Measurements from ENCODE around the gene S100A11.

S100A11 gene

GRCh38 chr1:152000964-152001630 is 35.7 kb downstream of the S100A11 start:
- Histone ChIP-seq H3K27ac (ENCODE audit: low read depth, low read length) (no peak overlapping the region), H3K4me3 (ENCODE audit: low read depth, low read length) (no peak overlapping the region), H3K36me3 (ENCODE audit: control insufficient read depth in 1 of 2, insufficient read depth in 2 of 2, low read length in 2 of 2) (no peaks in the 10 kb centered on the region), H2BK5ac (ENCODE audit: low read depth, low read length, poor library complexity) (no peak overlapping the region), H3K9me3 (ENCODE audit: insufficient read depth, low read depth, low read length) (no peaks in the 10 kb centered on the region), H3K4me1 (ENCODE audit: control insufficient read depth in 1 of 2, insufficient read depth in 2 of 2, low read length in 2 of 2) (peaks cover 0 to 4% of the 10 kb centered on the region in 2 experiments), H4K91ac (ENCODE audit: low read depth, low read length) (no peak overlapping the region), H3K23ac (ENCODE audit: low read length) (no peak overlapping the region), H2BK12ac (ENCODE audit: low read length) (peak overlapping the region; percentile 51), H2AK5ac (ENCODE audit: low read length) (peak overlapping the region; percentile 26), H2BK120ac (ENCODE audit: insufficient read depth, low read length, poor library complexity) (no peak overlapping the region), H3K9ac (ENCODE audit: low read length) (no peak overlapping the region), H4K12ac (ENCODE audit: low read depth, low read length) (no peak overlapping the region), H4K8ac (ENCODE audit: low read depth, low read length) (peak overlapping the region; percentile 30), H3K27me3 (ENCODE audit: insufficient read depth, low read length) (no peaks in the 10 kb centered on the region), H3K4ac (ENCODE audit: low read depth, low read length) (no peak overlapping the region), H3K14ac (ENCODE audit: low read length) (no peak overlapping the region), H3K4me2 (ENCODE audit: low read length) (no peak overlapping the region), H3K79me2 (ENCODE audit: control insufficient read depth, insufficient read depth, low read length, poor library complexity) (no peaks in the 10 kb centered on the region), H2AFZ (ENCODE audit: insufficient read depth, low read length, poor library complexity) (no peak overlapping the region), H3K79me1 (ENCODE audit: low read length) (no peaks in the 10 kb centered on the region), H3K18ac (ENCODE audit: low read length) (no peak overlapping the region)
- WGBS (ENCODE audit: extremely low coverage, insufficient coverage, insufficient read length) = no CpG with 5 or more reads among the region's 4 CpGs
- DNase-seq = peak in 1 of 2 donors; percentile 28

GRCh38 chr1:151998611-151999362 is 38.0 kb downstream of the S100A11 start:
- no peak overlapping the region for H2BK120ac ChIP-seq (ENCODE audit: insufficient read depth, low read length, poor library complexity)
- no peak overlapping the region for H3K4ac ChIP-seq (ENCODE audit: low read depth, low read length)
- H3K27ac ChIP-seq (ENCODE audit: low read depth, low read length) = no peak overlapping the region
- H2BK12ac ChIP-seq (ENCODE audit: low read length) = no peak overlapping the region
- no peak overlapping the region for H2AK5ac ChIP-seq (ENCODE audit: low read length)
- H3K14ac ChIP-seq (ENCODE audit: low read length) = no peak overlapping the region
- H3K79me2 ChIP-seq (ENCODE audit: control insufficient read depth, insufficient read depth, low read length, poor library complexity) = no peaks in the 10 kb centered on the region
- H3K18ac ChIP-seq (ENCODE audit: low read length) = no peak overlapping the region
- H3K36me3 ChIP-seq (ENCODE audit: control insufficient read depth in 1 of 2, insufficient read depth in 2 of 2, low read length in 2 of 2) = no peaks in the 10 kb centered on the region
- H3K23ac ChIP-seq (ENCODE audit: low read length) = no peak overlapping the region
- peaks cover 7% of the 10 kb centered on the region for H3K79me1 ChIP-seq (ENCODE audit: low read length)
- no peaks in the 10 kb centered on the region for H3K27me3 ChIP-seq (ENCODE audit: insufficient read depth, low read length)
- DNase-seq = peak in 1 of 2 donors; percentile 74
- no peak overlapping the region for H2AFZ ChIP-seq (ENCODE audit: insufficient read depth, low read length, poor library complexity)
- no peak overlapping the region for H4K8ac ChIP-seq (ENCODE audit: low read depth, low read length)
- no peak overlapping the region for H3K4me3 ChIP-seq (ENCODE audit: low read depth, low read length)
- no peak overlapping the region for H3K9ac ChIP-seq (ENCODE audit: low read length)
- no peak overlapping the region for H3K4me2 ChIP-seq (ENCODE audit: low read length)
- no peak overlapping the region for H4K91ac ChIP-seq (ENCODE audit: low read depth, low read length)
- H4K12ac ChIP-seq (ENCODE audit: low read depth, low read length) = no peak overlapping the region
- peaks cover 3 to 8% of the 10 kb centered on the region in 2 experiments for H3K4me1 ChIP-seq (ENCODE audit: control insufficient read depth in 1 of 2, insufficient read depth in 2 of 2, low read length in 2 of 2)
- H3K9me3 ChIP-seq (ENCODE audit: insufficient read depth, low read depth, low read length) = no peaks in the 10 kb centered on the region
- no peak overlapping the region for H2BK5ac ChIP-seq (ENCODE audit: low read depth, low read length, poor library complexity)

GRCh38 chr1:151997284-151997570 is 39.6 kb downstream of the S100A11 start:
- H2AK5ac ChIP-seq (ENCODE audit: low read length) = no peak overlapping the region
- H3K27me3 ChIP-seq (ENCODE audit: insufficient read depth, low read length) = no peaks in the 10 kb centered on the region
- H4K8ac ChIP-seq (ENCODE audit: low read depth, low read length) = no peak overlapping the region
- H3K79me1 ChIP-seq (ENCODE audit: low read length) = peaks cover 18% of the 10 kb centered on the region
- H2BK5ac ChIP-seq (ENCODE audit: low read depth, low read length, poor library complexity) = no peak overlapping the region
- no peak overlapping the region for H3K9ac ChIP-seq (ENCODE audit: low read length)
- H2BK120ac ChIP-seq (ENCODE audit: insufficient read depth, low read length, poor library complexity) = no peak overlapping the region
- no peak overlapping the region for H3K18ac ChIP-seq (ENCODE audit: low read length)
- H3K4me3 ChIP-seq (ENCODE audit: low read depth, low read length) = no peak overlapping the region
- no peak overlapping the region for H2BK12ac ChIP-seq (ENCODE audit: low read length)
- no peak overlapping the region for H3K23ac ChIP-seq (ENCODE audit: low read length)
- no peak overlapping the region for H4K91ac ChIP-seq (ENCODE audit: low read depth, low read length)
- no peaks in the 10 kb centered on the region for H3K36me3 ChIP-seq (ENCODE audit: control insufficient read depth in 1 of 2, insufficient read depth in 2 of 2, low read length in 2 of 2)
- H3K4me2 ChIP-seq (ENCODE audit: low read length) = no peak overlapping the region
- peaks cover 3 to 13% of the 10 kb centered on the region in 2 experiments for H3K4me1 ChIP-seq (ENCODE audit: control insufficient read depth in 1 of 2, insufficient read depth in 2 of 2, low read length in 2 of 2)
- H3K27ac ChIP-seq (ENCODE audit: low read depth, low read length) = no peak overlapping the region
- peaks cover 9% of the 10 kb centered on the region for H3K79me2 ChIP-seq (ENCODE audit: control insufficient read depth, insufficient read depth, low read length, poor library complexity)
- no peak overlapping the region for H2AFZ ChIP-seq (ENCODE audit: insufficient read depth, low read length, poor library complexity)
- peaks cover 2% of the 10 kb centered on the region for H3K9me3 ChIP-seq (ENCODE audit: insufficient read depth, low read depth, low read length)
- H3K4ac ChIP-seq (ENCODE audit: low read depth, low read length) = no peak overlapping the region
- DNase-seq = no peak
- no CpG with 5 or more reads among the region's 1 CpG for WGBS (ENCODE audit: extremely low coverage, insufficient coverage, insufficient read length)
- no peak overlapping the region for H3K14ac ChIP-seq (ENCODE audit: low read length)
- H4K12ac ChIP-seq (ENCODE audit: low read depth, low read length) = no peak overlapping the region

DNA sequence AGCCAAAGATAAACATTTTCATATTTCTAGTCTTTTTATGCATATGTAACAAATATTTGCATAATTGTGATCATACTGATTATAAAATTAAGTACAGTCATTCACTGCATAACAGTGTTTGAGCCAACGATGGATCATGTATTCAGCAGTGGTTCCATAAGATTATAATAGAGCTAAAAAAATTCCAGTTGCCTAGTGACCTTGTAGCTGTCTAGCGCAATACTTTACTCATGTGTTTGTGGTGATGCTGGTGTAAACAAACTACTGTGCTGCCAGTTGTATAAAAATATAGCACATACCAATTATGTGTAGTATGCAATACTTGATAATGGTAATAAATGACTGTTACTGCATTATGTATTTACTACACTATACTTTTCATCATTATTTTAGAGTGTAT is 41.0 kb downstream of the S100A11 start:
- no peak overlapping the region for H2BK120ac ChIP-seq (ENCODE audit: insufficient read depth, low read length, poor library complexity)
- no peak overlapping the region for H4K8ac ChIP-seq (ENCODE audit: low read depth, low read length)
- no peak overlapping the region for H3K9ac ChIP-seq (ENCODE audit: low read length)
- WGBS (ENCODE audit: extremely low coverage, insufficient coverage, insufficient read length) = no CpG with 5 or more reads among the region's 2 CpGs
- H3K14ac ChIP-seq (ENCODE audit: low read length) = no peak overlapping the region
- H3K23ac ChIP-seq (ENCODE audit: low read length) = no peak overlapping the region
- peaks cover 12% of the 10 kb centered on the region for H3K79me2 ChIP-seq (ENCODE audit: control insufficient read depth, insufficient read depth, low read length, poor library complexity)
- peaks cover 5 to 15% of the 10 kb centered on the region in 2 experiments for H3K4me1 ChIP-seq (ENCODE audit: control insufficient read depth in 1 of 2, insufficient read depth in 2 of 2, low read length in 2 of 2)
- no peak overlapping the region for H3K4ac ChIP-seq (ENCODE audit: low read depth, low read length)
- H2BK5ac ChIP-seq (ENCODE audit: low read depth, low read length, poor library complexity) = no peak overlapping the region
- no peak overlapping the region for H3K27ac ChIP-seq (ENCODE audit: low read depth, low read length)
- no peak overlapping the region for H2AFZ ChIP-seq (ENCODE audit: insufficient read depth, low read length, poor library complexity)
- DNase-seq = peak in 1 of 2 donors; percentile 79
- no peak overlapping the region for H3K4me3 ChIP-seq (ENCODE audit: low read depth, low read length)
- peaks cover 26% of the 10 kb centered on the region for H3K79me1 ChIP-seq (ENCODE audit: low read length)
- no peaks in the 10 kb centered on the region for H3K27me3 ChIP-seq (ENCODE audit: insufficient read depth, low read length)
- H4K91ac ChIP-seq (ENCODE audit: low read depth, low read length) = no peak overlapping the region
- H3K18ac ChIP-seq (ENCODE audit: low read length) = no peak overlapping the region
- peaks cover 2% of the 10 kb centered on the region for H3K9me3 ChIP-seq (ENCODE audit: insufficient read depth, low read depth, low read length)
- no peak overlapping the region for H4K12ac ChIP-seq (ENCODE audit: low read depth, low read length)
- H2BK12ac ChIP-seq (ENCODE audit: low read length) = no peak overlapping the region
- peaks cover 0 to 2% of the 10 kb centered on the region in 2 experiments for H3K36me3 ChIP-seq (ENCODE audit: control insufficient read depth in 1 of 2, insufficient read depth in 2 of 2, low read length in 2 of 2)
- H3K4me2 ChIP-seq (ENCODE audit: low read length) = no peak overlapping the region
- no peak overlapping the region for H2AK5ac ChIP-seq (ENCODE audit: low read length)

Measured in trophoblast cell (in vitro differentiated cells and primary cell).